CD14-positive monocyte (primary cell): ENCODE results near the gene M6PR. TPM values are rescaled to one million over a fixed set of nuclear protein-coding genes. Genes with fewer than 3 reads are reported as not detected.
A peak's percentile ranks its signal among the peaks of the same experiment; 100 is the strongest.

ENCODE experiments used
- DNase-seq, 3 donors: peaks; one replicate each; pipeline ENCODE4 v3.0.0-alpha.2; 2011 to 2022
- H2AFZ ChIP-seq: 2 replicates; pipeline ENCODE4 v1.6.0; 2012; ENCODE audit warnings: mild to moderate bottlenecking, low read depth, low read length, inconsistent platforms; ENCODE audit not compliant: insufficient read depth, poor library complexity, severe bottlenecking
- H3K27ac ChIP-seq, 2 donors: 1 replicate in 1 of 2; 2 replicates in 1 of 2; pipeline ENCODE4 v1.5.1; 2012 to 2013; ENCODE audit warnings: low read length in 2 of 2, control low read depth in 1 of 2, inconsistent platforms in 1 of 2, low read depth in 1 of 2, mild to moderate bottlenecking in 1 of 2
- H3K27me3 ChIP-seq, 2 donors: one replicate each; pipeline versions ENCODE4 v1.6.0 to v1.6.1; 2011 to 2013; ENCODE audit warnings: low read length in 2 of 2; ENCODE audit not compliant: control insufficient read depth in 2 of 2, insufficient read depth in 2 of 2
- H3K36me3 ChIP-seq, 2 donors: replicated peaks in 1 of 2; 1 replicate in 1 of 2; 2 replicates in 1 of 2; pipeline versions ENCODE4 v1.5.1 to v1.6.1; 2012 to 2013; ENCODE audit warnings: low read length in 2 of 2, control low read depth in 1 of 2, inconsistent platforms in 1 of 2, mild to moderate bottlenecking in 1 of 2; ENCODE audit not compliant: insufficient read depth in 2 of 2, control insufficient read depth in 1 of 2
- H3K4me1 ChIP-seq, 2 donors: 1 replicate in 1 of 2; 2 replicates in 1 of 2; pipeline versions ENCODE4 v1.5.1 to v1.6.1; 2012 to 2013; ENCODE audit warnings: low read length in 2 of 2, control low read depth in 1 of 2, inconsistent platforms in 1 of 2, mild to moderate bottlenecking in 1 of 2, moderate library complexity in 1 of 2; ENCODE audit not compliant: insufficient read depth in 2 of 2, control insufficient read depth in 1 of 2
- H3K4me2 ChIP-seq: replicated peaks from 2 replicates; pipeline ENCODE3; 2012; ENCODE audit warnings: low read length, moderate library complexity, mild to moderate bottlenecking; ENCODE audit not compliant: poor library complexity, severe bottlenecking; ENCODE audit errors: extremely low read depth
- H3K4me3 ChIP-seq, 3 experiments: fragments of 200-600 bp in 1 of 3; sonication (generic) in 1 of 3; replicated peaks in 1 of 3; 1 replicate in 2 of 3; 2 replicates in 1 of 3; pipeline ENCODE4 v1.5.1; 2011 to 2013; ENCODE audit warnings: low read length in 3 of 3, mild to moderate bottlenecking in 3 of 3, control low read depth in 2 of 3, low read depth in 2 of 3, inconsistent platforms in 1 of 3, moderate library complexity in 1 of 3
- H3K79me2 ChIP-seq: 2 replicates; pipeline ENCODE4 v1.6.0; 2012; ENCODE audit warnings: mild to moderate bottlenecking, control low read depth, inconsistent platforms, low read length, moderate library complexity; ENCODE audit not compliant: insufficient read depth
- H3K9ac ChIP-seq: 2 replicates; pipeline ENCODE4 v1.6.0; 2017; ENCODE audit warnings: low read length, mild to moderate bottlenecking; ENCODE audit not compliant: insufficient read depth, poor library complexity, severe bottlenecking
- H3K9me3 ChIP-seq, 2 donors: replicated peaks in 1 of 2; 1 replicate in 1 of 2; 2 replicates in 1 of 2; pipeline versions ENCODE4 v1.5.1 to v1.6.1; 2012 to 2013; ENCODE audit warnings: low read length in 2 of 2, control low read depth in 1 of 2; ENCODE audit not compliant: control insufficient read depth in 1 of 2, insufficient read depth in 1 of 2
- H4K20me1 ChIP-seq: 2 replicates; pipeline ENCODE4 v1.6.0; 2012; ENCODE audit warnings: mild to moderate bottlenecking, low read length, control low read depth, moderate library complexity; ENCODE audit not compliant: insufficient read depth
- H3K27ac Mint-ChIP-seq, 7 donors: one replicate each; pipeline ENCODE4 v1.8.0; 2020; ENCODE audit warnings: mild to moderate bottlenecking in 7 of 7, mixed read lengths in 7 of 7, moderate library complexity in 6 of 7, inconsistent platforms in 2 of 7
- H3K27me3 Mint-ChIP-seq, 3 donors: one replicate each; pipeline ENCODE4 v1.8.0; 2021 to 2022; ENCODE audit warnings: low read depth in 3 of 3, mild to moderate bottlenecking in 3 of 3, mixed read lengths in 3 of 3, moderate library complexity in 3 of 3, inconsistent platforms in 1 of 3
- H3K36me3 Mint-ChIP-seq, 2 donors: one replicate each; pipeline ENCODE4 v1.8.0; 2020; ENCODE audit warnings: mixed read lengths in 2 of 2, inconsistent platforms in 1 of 2, mild to moderate bottlenecking in 1 of 2
- H3K4me1 Mint-ChIP-seq: one replicate; pipeline ENCODE4 v1.8.0; 2020; ENCODE audit warnings: mild to moderate bottlenecking, mixed read lengths
- H3K4me3 Mint-ChIP-seq, 2 donors: one replicate each; pipeline ENCODE4 v1.8.0; 2020; ENCODE audit warnings: mild to moderate bottlenecking in 2 of 2, mixed read lengths in 2 of 2, moderate library complexity in 1 of 2
- H3K9me3 Mint-ChIP-seq, 7 donors: one replicate each; pipeline ENCODE4 v1.8.0; 2020 to 2022; ENCODE audit warnings: mixed read lengths in 7 of 7, mild to moderate bottlenecking in 6 of 7, moderate library complexity in 6 of 7, inconsistent platforms in 2 of 7
- CTCF ChIP-seq: fragments of 200-600 bp; IDR thresholded peaks from one replicate; pipeline ENCODE4 v1.8.0; 2022; ENCODE audit warnings: antibody characterized with exemption, mild to moderate bottlenecking
- WGBS: methylation state at CpG from one replicate; pipeline ENCODE4 v1.1.5; 2013; ENCODE audit warnings: missing lambda C conversion rate; ENCODE audit not compliant: insufficient coverage; 5-methylcytosine and 5-hydroxymethylcytosine counted together
- intact Hi-C, 2 donors: fragments of 100-400 bp; cut with micrococcal nuclease; formaldehyde crosslinking; loops; one replicate each; pipeline versions ENCODE4 v1.15.0 to v1.15.1; 2023
- polyA plus RNA-seq, 3 donors: library from polyadenylated mRNA; depleted of rRNA in 1 of 3; unstranded in 2 of 3; stranded (reverse) in 1 of 3; fragments of 300-500 nt in 2 of 3; fragments of >200 nt in 1 of 3; fragmentation: Illumina TruSeq in 2 of 3; gene quantifications; 1 replicate in 2 of 3; 2 replicates in 1 of 3; pipeline ENCODE4 v1.2.3, GENCODE V29; 2012 to 2021

M6PR gene
- polyA plus RNA-seq, 3 donors, result 158 to 285 (median 268) TPM

- Mint-ChIP-seq H3K27me3 (peaks cover 0 to 11% (median 1%) of the 10 kb centered on the region in 3 donors), H3K9me3 (peaks cover 12 to 29% (median 24%) of the 10 kb centered on the region in 7 donors), H3K4me1 (peaks cover 19% of the 10 kb centered on the region), H3K27ac (no peak overlapping the region), H3K4me3 (no peak overlapping the region), H3K36me3 (peaks cover 0 to 4% of the 10 kb centered on the region in 2 donors)
- H2AFZ ChIP-seq, result no peak overlapping the region
- intact Hi-C loops, result no loop called here
- WGBS, result 100% methylated on average over 4 of the region's 10 CpGs
- no peak for DNase-seq
- no peak overlapping the region for H3K9ac ChIP-seq
- no peaks in the 10 kb centered on the region for H3K27me3 ChIP-seq
- no peak overlapping the region for H3K4me3 ChIP-seq
- H3K36me3 ChIP-seq, result no peaks in the 10 kb centered on the region
- H3K9me3 ChIP-seq, result peaks cover 0 to 19% of the 10 kb centered on the region in 2 donors
- H3K79me2 ChIP-seq, result no peaks in the 10 kb centered on the region
- no peak overlapping the region for H3K27ac ChIP-seq
- no peaks in the 10 kb centered on the region for H4K20me1 ChIP-seq
- H3K4me2 ChIP-seq, result no peak overlapping the region
- TF ChIP-seq CTCF, result no peak
- peaks cover 13 to 27% of the 10 kb centered on the region in 2 donors for H3K4me1 ChIP-seq
Measured at GRCh38 chr12:8905546-8905945, 43.9 kb downstream of the M6PR start.

DNA sequence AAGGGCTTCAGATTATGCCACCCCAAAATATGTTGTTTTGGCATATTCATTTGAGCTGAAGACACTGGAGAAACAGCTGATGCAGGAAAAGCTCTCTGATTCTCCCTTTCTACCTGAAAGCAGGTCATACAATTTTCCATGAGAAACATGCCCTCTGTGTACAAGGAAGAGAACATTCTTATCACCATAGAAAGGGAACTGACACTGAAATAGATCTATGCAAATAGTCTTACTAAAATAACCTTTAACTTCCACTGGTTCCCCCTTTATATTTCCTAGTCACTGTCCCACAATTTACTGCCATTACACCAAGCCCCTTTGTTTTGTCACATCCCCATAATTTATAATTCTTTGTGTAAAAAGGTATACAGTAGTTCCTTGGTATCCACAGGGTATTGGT is 44.8 kb downstream of the M6PR start:
- Mint-ChIP-seq H3K4me3 (peak overlapping the region in 1 of 2 donors; percentile 48), H3K9me3 (peaks cover 18 to 38% (median 33%) of the 10 kb centered on the region in 7 donors), H3K4me1 (peaks cover 24% of the 10 kb centered on the region), H3K27me3 (peaks cover 0 to 11% (median 1%) of the 10 kb centered on the region in 3 donors), H3K36me3 (peaks cover 2 to 4% of the 10 kb centered on the region in 2 donors), H3K27ac (no peak overlapping the region)
- no peaks in the 10 kb centered on the region for H4K20me1 ChIP-seq
- H3K9ac ChIP-seq, result no peak overlapping the region
- intact Hi-C loops, result no loop called here
- H3K9me3 ChIP-seq, result peaks cover 0 to 28% of the 10 kb centered on the region in 2 donors
- TF ChIP-seq CTCF, result no peak
- H3K36me3 ChIP-seq, result no peaks in the 10 kb centered on the region
- H3K4me2 ChIP-seq, result peak overlapping the region; percentile 5
- no peak overlapping the region for H3K4me3 ChIP-seq
- no peaks in the 10 kb centered on the region for H3K79me2 ChIP-seq
- H3K4me1 ChIP-seq, result peaks cover 15 to 27% of the 10 kb centered on the region in 2 donors
- H3K27ac ChIP-seq, result peak overlapping the region in 1 of 2 donors; percentile 16
- H2AFZ ChIP-seq, result no peak overlapping the region
- no peak for DNase-seq
- no peaks in the 10 kb centered on the region for H3K27me3 ChIP-seq
